Liver (tissue), 9 donors: ENCODE results near the gene GPX7. TPM values are rescaled to one million over a fixed set of nuclear protein-coding genes. Genes with fewer than 3 reads are reported as not detected.
A peak's percentile ranks its signal among the peaks of the same experiment; 100 is the strongest.

ENCODE experiments used
- DNase-seq: peaks from one replicate; pipeline ENCODE4 v3.0.0-alpha.2; 2017; ENCODE audit warnings: low spot score
- H3K27ac ChIP-seq, 2 donors: one replicate each; pipeline ENCODE4 v1.7.0; 2013; ENCODE audit warnings: inconsistent platforms in 2 of 2, low read length in 2 of 2, control low read depth in 1 of 2, low read depth in 1 of 2, mild to moderate bottlenecking in 1 of 2
- H3K27me3 ChIP-seq, 4 donors: one replicate each; pipeline versions ENCODE4 v1.6.1 to v1.7.0; 2013; ENCODE audit warnings: low read length in 3 of 4, inconsistent platforms in 1 of 4, mild to moderate bottlenecking in 1 of 4, moderate library complexity in 1 of 4; ENCODE audit not compliant: control insufficient read depth in 4 of 4, insufficient read depth in 4 of 4
- H3K36me3 ChIP-seq, 4 donors: one replicate each; pipeline versions ENCODE4 v1.6.1 to v1.7.0; 2013; ENCODE audit warnings: low read length in 3 of 4, mild to moderate bottlenecking in 3 of 4, low read depth in 1 of 4, moderate library complexity in 1 of 4; ENCODE audit not compliant: control insufficient read depth in 4 of 4, insufficient read depth in 3 of 4
- H3K4me1 ChIP-seq, 4 donors: one replicate each; pipeline versions ENCODE4 v1.6.1 to v1.7.0; 2013; ENCODE audit warnings: low read length in 3 of 4, mild to moderate bottlenecking in 3 of 4, moderate library complexity in 1 of 4; ENCODE audit not compliant: control insufficient read depth in 4 of 4, insufficient read depth in 4 of 4
- H3K4me3 ChIP-seq, 3 donors: one replicate each; pipeline versions ENCODE4 v1.6.1 to v1.7.0; 2013; ENCODE audit warnings: low read length in 3 of 3, control low read depth in 1 of 3, low read depth in 1 of 3, mild to moderate bottlenecking in 1 of 3
- H3K9ac ChIP-seq, 2 donors: one replicate each; pipeline ENCODE4 v1.7.0; 2013; ENCODE audit warnings: low read length in 2 of 2, mild to moderate bottlenecking in 2 of 2, moderate library complexity in 2 of 2, control low read depth in 1 of 2, low read depth in 1 of 2
- H3K9me3 ChIP-seq, 4 donors: one replicate each; pipeline versions ENCODE4 v1.6.1 to v1.7.0; 2013; ENCODE audit warnings: low read length in 3 of 4; ENCODE audit not compliant: control insufficient read depth in 4 of 4
- ATF3 ChIP-seq: IDR thresholded peaks from 2 replicates; pipeline ENCODE4 v1.6.1; 2016; ENCODE audit warnings: antibody characterized with exemption
- CTCF ChIP-seq: fragments of 150-350 bp; IDR thresholded peaks from 2 replicates; pipeline ENCODE4 v1.5.1; 2017; ENCODE audit warnings: improper control_type of control experiment, low read depth, low read length; ENCODE audit not compliant: missing input control
- EGR1 ChIP-seq, 2 donors: IDR thresholded peaks; 2 replicates each; pipeline ENCODE4 v1.6.1; 2016 to 2018; ENCODE audit warnings: antibody characterized with exemption in 2 of 2, low read depth in 2 of 2
- FOXA1 ChIP-seq: IDR thresholded peaks from 2 replicates; pipeline ENCODE4 v1.6.1; 2016; ENCODE audit warnings: antibody characterized with exemption
- FOXA2 ChIP-seq: IDR thresholded peaks from 2 replicates; pipeline ENCODE4 v1.6.1; 2016; ENCODE audit warnings: antibody characterized with exemption
- GABPA ChIP-seq, 2 donors: IDR thresholded peaks in 1 of 2; conservative IDR thresholded peaks in 1 of 2; 2 replicates each; pipeline ENCODE4 v1.6.1; 2016; ENCODE audit warnings: antibody characterized with exemption in 2 of 2, mild to moderate bottlenecking in 1 of 2, moderate library complexity in 1 of 2
- HNF4A ChIP-seq, 2 donors: conservative IDR thresholded peaks; 2 replicates each; pipeline ENCODE4 v1.6.1; 2016; ENCODE audit warnings: antibody characterized with exemption in 2 of 2, mild to moderate bottlenecking in 2 of 2
- HNF4G ChIP-seq: IDR thresholded peaks from 2 replicates; pipeline ENCODE4 v1.6.1; 2016; ENCODE audit warnings: antibody characterized with exemption
- JUND ChIP-seq, 2 donors: IDR thresholded peaks; 2 replicates each; pipeline ENCODE4 v1.6.1; 2016; ENCODE audit warnings: antibody characterized with exemption in 2 of 2
- MAX ChIP-seq: IDR thresholded peaks from 2 replicates; pipeline ENCODE4 v1.6.1; 2016; ENCODE audit warnings: antibody characterized with exemption
- NR2F2 ChIP-seq: IDR thresholded peaks from 2 replicates; pipeline ENCODE4 v1.6.1; 2016; ENCODE audit warnings: antibody characterized with exemption
- REST ChIP-seq: IDR thresholded peaks from 2 replicates; pipeline ENCODE4 v1.6.1; 2016; ENCODE audit warnings: antibody characterized with exemption, mild to moderate bottlenecking
- RXRA ChIP-seq, 2 donors: IDR thresholded peaks; 2 replicates each; pipeline ENCODE4 v1.6.1; 2017 to 2018; ENCODE audit warnings: antibody characterized with exemption in 2 of 2, mild to moderate bottlenecking in 1 of 2
- SP1 ChIP-seq: IDR thresholded peaks from 2 replicates; pipeline ENCODE4 v1.6.1; 2018; ENCODE audit warnings: antibody characterized with exemption, mild to moderate bottlenecking
- TAF1 ChIP-seq: conservative IDR thresholded peaks from 2 replicates; pipeline ENCODE4 v1.6.1; 2016; ENCODE audit warnings: antibody characterized with exemption, mild to moderate bottlenecking
- ZBTB33 ChIP-seq: IDR thresholded peaks from 2 replicates; pipeline ENCODE4 v1.6.1; 2016; ENCODE audit warnings: antibody characterized with exemption
- WGBS: extraction: QIAGEN DNeasy Blood & Tissue Kit; methylation state at CpG from one replicate; pipeline ENCODE4 v1.1.7; 2013; 5-methylcytosine and 5-hydroxymethylcytosine counted together
- polyA plus RNA-seq, 2 donors: library from polyadenylated mRNA; stranded (reverse) in 1 of 2; unstranded in 1 of 2; fragments of 200-250 nt in 1 of 2; fragments of >200 nt in 1 of 2; fragmentation: Nextera tagmentation in 1 of 2; extraction: Ambion mirVana in 1 of 2; gene quantifications; one replicate each; pipeline versions ENCODE4 v1.2.1 to v1.2.3, GENCODE V29; 2013 to 2015
- total RNA-seq, 2 donors: library from RNA; depleted of rRNA; stranded (reverse); fragments of >200 nt; gene quantifications; one replicate each; pipeline ENCODE4 v1.2.3, GENCODE V29; 2014
- donor health status: healthy.
- donor health status: healthy.
- donor health status: healthy.
- donor health status: healthy.
- donor health status: healthy.

GPX7 gene
- total and polyA plus RNA-seq, 4 donors = 3.9 to 33.0 (median 5.8) TPM

- DNase-seq = no peak
- Histone ChIP-seq H3K27ac (no peak overlapping the region), H3K27me3 (peaks cover 0 to 6% (median 0%) of the 10 kb centered on the region in 4 donors), H3K9ac (no peak overlapping the region), H3K4me1 (peaks cover 0 to 5% (median 2%) of the 10 kb centered on the region in 4 donors), H3K36me3 (no peaks in the 10 kb centered on the region), H3K4me3 (no peak overlapping the region), H3K9me3 (no peaks in the 10 kb centered on the region)
- TF ChIP-seq ZBTB33 (no peak), SP1 (no peak), FOXA1 (no peak), REST (no peak), FOXA2 (no peak), RXRA (IDR thresholded peaks at IDR 0.05) (no peak), JUND (IDR thresholded peaks at IDR 0.05) (no peak), HNF4A (conservative IDR thresholded peaks at IDR 0.05) (no peak), ATF3 (no peak), HNF4G (no peak), MAX (no peak), EGR1 (IDR thresholded peaks at IDR 0.05; ENCODE audit: low read depth in 2 of 2) (no peak)
- WGBS = 91% methylated on average over 2 of the region's 2 CpGs
Observed at GRCh38 chr1:52629667-52630066, 27.5 kb downstream of the GPX7 start.

GRCh38 chr1:52631759-52632331 is 29.7 kb downstream of the GPX7 start:
- Histone ChIP-seq H3K9ac (no peak overlapping the region), H3K27me3 (peaks cover 0 to 6% (median 0%) of the 10 kb centered on the region in 4 donors), H3K4me1 (peaks cover 0 to 5% (median 2%) of the 10 kb centered on the region in 4 donors), H3K27ac (no peak overlapping the region), H3K36me3 (no peaks in the 10 kb centered on the region), H3K4me3 (no peak overlapping the region), H3K9me3 (no peaks in the 10 kb centered on the region)
- peak in 1 of 2 donors; percentile 43 for TF ChIP-seq RXRA (IDR thresholded peaks at IDR 0.05)
- no peak for TF ChIP-seq GABPA (IDR thresholded peaks at IDR 0.05 in 1 of 2, conservative IDR thresholded peaks at IDR 0.05 in 1 of 2)
- no peak for TF ChIP-seq TAF1
- no peak for TF ChIP-seq CTCF
- TF ChIP-seq NR2F2 = peak; percentile 49
- TF ChIP-seq MAX = no peak
- TF ChIP-seq SP1 = peak; percentile 17
- WGBS = 85% methylated on average over 8 of the region's 8 CpGs
- DNase-seq = no peak
